Astrocyte (in vitro differentiated cells and primary cell): ENCODE measurements around the gene TMEM101. TPM values are rescaled to one million over a fixed set of nuclear protein-coding genes. Genes with fewer than 3 reads are reported as not detected.

Experiments
- DNase-seq: peaks from one replicate; pipeline ENCODE4 v3.0.0-alpha.2; 2010; ENCODE audit warnings: low read depth
- FAIRE-seq: peaks from 2 replicates; lab custom pipeline; 2011; peaks lifted over from hg19 to GRCh38; lab: Jason Lieb, UNC
- H2AFZ ChIP-seq: 2 replicates; pipeline ENCODE4 v1.6.0; 2012; ENCODE audit warnings: low read depth, low read length, inconsistent platforms
- H3K27ac ChIP-seq: 2 replicates; pipeline ENCODE4 v1.5.1; 2011; ENCODE audit warnings: low read depth, low read length, inconsistent platforms
- H3K27me3 ChIP-seq: 2 replicates; pipeline ENCODE4 v1.6.0; 2011; ENCODE audit warnings: low read length, inconsistent platforms; ENCODE audit not compliant: insufficient read depth
- H3K36me3 ChIP-seq: 2 replicates; pipeline ENCODE4 v1.5.1; 2011; ENCODE audit warnings: low read length, inconsistent platforms; ENCODE audit not compliant: insufficient read depth
- H3K4me1 ChIP-seq: 2 replicates; pipeline ENCODE4 v1.5.1; 2011; ENCODE audit warnings: low read length, inconsistent platforms; ENCODE audit not compliant: insufficient read depth
- H3K4me2 ChIP-seq: 2 replicates; pipeline ENCODE4 v1.6.0; 2012; ENCODE audit warnings: low read length, inconsistent platforms
- H3K4me3 ChIP-seq: 2 replicates; pipeline ENCODE4 v1.5.1; 2011; ENCODE audit warnings: low read depth, mild to moderate bottlenecking, low read length, inconsistent platforms; ENCODE audit not compliant: insufficient read depth
- H3K79me2 ChIP-seq: 2 replicates; pipeline ENCODE4 v1.6.0; 2012; ENCODE audit warnings: mild to moderate bottlenecking, low read length, inconsistent platforms; ENCODE audit not compliant: insufficient read depth
- H3K9ac ChIP-seq: 2 replicates; pipeline ENCODE4 v1.6.0; 2012; ENCODE audit warnings: mild to moderate bottlenecking, low read length, inconsistent platforms
- H3K9me3 ChIP-seq: 2 replicates; pipeline ENCODE4 v1.5.1; 2012; ENCODE audit warnings: low read depth, mild to moderate bottlenecking, low read length, inconsistent platforms; ENCODE audit not compliant: insufficient read depth
- H4K20me1 ChIP-seq: 2 replicates; pipeline ENCODE4 v1.6.0; 2012; ENCODE audit warnings: low read length, inconsistent platforms; ENCODE audit not compliant: insufficient read depth
- H3K27ac Mint-ChIP-seq: one replicate; pipeline ENCODE4 v1.8.0; 2021; ENCODE audit warnings: mild to moderate bottlenecking, mixed read lengths; ENCODE audit not compliant: unreplicated experiment
- H3K27me3 Mint-ChIP-seq: one replicate; pipeline ENCODE4 v1.8.0; 2021; ENCODE audit warnings: low read depth, mixed read lengths; ENCODE audit not compliant: unreplicated experiment
- H3K36me3 Mint-ChIP-seq: one replicate; pipeline ENCODE4 v1.8.0; 2021; ENCODE audit warnings: low read depth, mixed read lengths; ENCODE audit not compliant: unreplicated experiment
- H3K4me1 Mint-ChIP-seq: one replicate; pipeline ENCODE4 v1.8.0; 2021; ENCODE audit warnings: low read depth, mixed read lengths; ENCODE audit not compliant: unreplicated experiment
- H3K4me3 Mint-ChIP-seq: one replicate; pipeline ENCODE4 v1.8.0; 2021; ENCODE audit warnings: mild to moderate bottlenecking, moderate library complexity, mixed read lengths; ENCODE audit not compliant: unreplicated experiment
- H3K9me3 Mint-ChIP-seq: one replicate; pipeline ENCODE4 v1.8.0; 2021; ENCODE audit warnings: mild to moderate bottlenecking, mixed read lengths; ENCODE audit not compliant: unreplicated experiment
- CTCF ChIP-seq: IDR thresholded peaks from 2 replicates; pipeline ENCODE4 v1.5.1; 2011; ENCODE audit warnings: low read depth, mild to moderate bottlenecking, inconsistent platforms, low read length, moderate library complexity; ENCODE audit not compliant: insufficient read depth
- EZH2 ChIP-seq: IDR thresholded peaks from 2 replicates; pipeline ENCODE4 v1.6.1; 2012; ENCODE audit warnings: mild to moderate bottlenecking, low read length, inconsistent platforms; ENCODE audit not compliant: insufficient read depth
- total RNA-seq: library from RNA; stranded (reverse); gene quantifications from 2 replicates; pipeline ENCODE4 v1.2.1, GENCODE V29; 2021

The TMEM101 gene
- total RNA-seq, 1 donor from 2014 or later: 17.1 TPM

DNA sequence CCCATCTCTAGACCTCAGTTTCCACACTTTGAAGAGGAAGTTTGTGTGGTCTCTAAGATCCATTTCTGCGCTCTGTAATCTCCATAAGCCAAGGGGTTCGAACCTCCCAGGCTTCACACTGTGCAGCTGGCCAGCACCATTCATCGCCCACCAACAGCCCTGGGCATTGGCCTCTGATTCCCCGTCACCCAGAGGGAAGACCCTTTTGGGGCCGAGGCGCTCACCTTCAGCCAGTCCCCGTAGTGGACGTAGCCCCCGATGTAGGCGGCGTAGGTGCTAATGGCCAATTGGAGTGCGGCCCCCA lies 678 bp downstream of the TMEM101 start:
- H3K27me3 Mint-ChIP-seq: no peaks in the 10 kb centered on the region
- peaks cover 2% of the 10 kb centered on the region for H3K9me3 Mint-ChIP-seq
- H3K4me1 Mint-ChIP-seq: peaks cover 3% of the 10 kb centered on the region
- Histone ChIP-seq H3K9me3 (no peaks in the 10 kb centered on the region), H3K4me1 (peaks cover 8% of the 10 kb centered on the region), H3K36me3 (no peaks in the 10 kb centered on the region), H3K27me3 (no peaks in the 10 kb centered on the region), H4K20me1 (peaks cover 4% of the 10 kb centered on the region), H3K79me2 (no peaks in the 10 kb centered on the region), H3K4me2 (peak overlapping the region; percentile 96), H3K4me3 (peak overlapping the region; percentile 92), H2AFZ (peak overlapping the region; percentile 87), H3K9ac (peak overlapping the region; percentile 94), H3K27ac (peak overlapping the region; percentile 63)
- H3K4me3 Mint-ChIP-seq: peak overlapping the region; percentile 98
- peak overlapping the region; percentile 96 for H3K27ac Mint-ChIP-seq
- TF ChIP-seq EZH2: no peak
- DNase-seq: no peak
- no peak for FAIRE-seq
- peaks cover 14% of the 10 kb centered on the region for H3K36me3 Mint-ChIP-seq

DNA sequence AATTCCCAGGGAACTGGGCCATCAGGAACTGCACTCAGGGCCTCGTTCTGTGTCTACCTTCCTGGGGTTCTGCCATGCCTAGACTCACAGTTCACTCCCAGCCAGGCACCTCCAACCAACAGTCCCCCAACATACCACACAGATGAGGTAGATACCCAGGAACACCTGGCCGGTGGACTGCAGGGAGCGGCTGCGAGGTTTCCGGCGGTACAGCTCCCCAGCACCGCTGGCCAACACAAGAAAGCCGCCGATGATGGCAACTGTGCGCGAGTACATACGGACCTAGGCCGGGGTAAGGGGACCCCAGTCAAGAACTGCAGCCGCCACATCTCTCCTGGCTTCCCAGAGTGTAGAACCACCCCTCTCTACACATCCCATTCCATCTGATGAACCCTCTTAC lies 1.9 kb downstream of the TMEM101 start:
- FAIRE-seq (no peak), DNase-seq (no peak)
- no peak overlapping the region for H3K9ac ChIP-seq
- peaks cover 12% of the 10 kb centered on the region for H3K4me1 ChIP-seq
- peaks cover 13% of the 10 kb centered on the region for H4K20me1 ChIP-seq
- H2AFZ ChIP-seq: no peak overlapping the region
- H3K27me3 ChIP-seq: no peaks in the 10 kb centered on the region
- TF ChIP-seq EZH2 (no peak), CTCF (no peak)
- H3K36me3 Mint-ChIP-seq: peaks cover 6% of the 10 kb centered on the region
- no peaks in the 10 kb centered on the region for H3K9me3 ChIP-seq
- H3K27ac Mint-ChIP-seq: no peak overlapping the region
- no peaks in the 10 kb centered on the region for H3K79me2 ChIP-seq
- no peaks in the 10 kb centered on the region for H3K9me3 Mint-ChIP-seq
- H3K4me3 Mint-ChIP-seq: peak overlapping the region; percentile 40
- no peaks in the 10 kb centered on the region for H3K36me3 ChIP-seq
- H3K4me3 ChIP-seq: no peak overlapping the region
- no peak overlapping the region for H3K4me2 ChIP-seq
- no peaks in the 10 kb centered on the region for H3K27me3 Mint-ChIP-seq
- peaks cover 8% of the 10 kb centered on the region for H3K4me1 Mint-ChIP-seq
- H3K27ac ChIP-seq: no peak overlapping the region

- no peak overlapping the region for H3K4me3 ChIP-seq
- H3K9ac ChIP-seq: no peak overlapping the region
- no peaks in the 10 kb centered on the region for H3K27me3 ChIP-seq
- peaks cover 13% of the 10 kb centered on the region for H4K20me1 ChIP-seq
- H3K4me2 ChIP-seq: no peak overlapping the region
- no peak overlapping the region for H2AFZ ChIP-seq
- no peaks in the 10 kb centered on the region for H3K27me3 Mint-ChIP-seq
- no peaks in the 10 kb centered on the region for H3K9me3 ChIP-seq
- TF ChIP-seq CTCF (no peak), EZH2 (no peak)
- no peak overlapping the region for H3K27ac ChIP-seq
- DNase-seq (no peak), FAIRE-seq (no peak)
- H3K4me1 Mint-ChIP-seq: peaks cover 10% of the 10 kb centered on the region
- H3K27ac Mint-ChIP-seq: no peak overlapping the region
- H3K4me3 Mint-ChIP-seq: no peak overlapping the region
- H3K9me3 Mint-ChIP-seq: no peaks in the 10 kb centered on the region
- H3K4me1 ChIP-seq: peaks cover 16% of the 10 kb centered on the region
- H3K36me3 ChIP-seq: no peaks in the 10 kb centered on the region
- H3K36me3 Mint-ChIP-seq: peaks cover 6% of the 10 kb centered on the region
- no peaks in the 10 kb centered on the region for H3K79me2 ChIP-seq
Observed at GRCh38 chr17:44012391-44012790, 2.4 kb downstream of the TMEM101 start.
